ENCODE measurements around the gene AGBL4.

- TF ChIP-seq CTCF (IDR thresholded peaks at IDR 0.05) = no peak
- no peak for TF ChIP-seq POLR2AphosphoS5 (IDR thresholded peaks at IDR 0.05)
- TF ChIP-seq EP300 (IDR thresholded peaks at IDR 0.05) = no peak
Measured at GRCh38 chr1:48673332-48674105, 1350.2 kb downstream of the AGBL4 start.
